SHP77 (cell line): Measurements from ENCODE around the gene NDUFAF8.

Experiments
- DNase-seq, 2 experiments: peaks; one replicate each; lab custom pipeline; 2025; lab: John Stamatoyannopoulos, UW

The NDUFAF8 gene, protein sequence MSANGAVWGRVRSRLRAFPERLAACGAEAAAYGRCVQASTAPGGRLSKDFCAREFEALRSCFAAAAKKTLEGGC

GRCh38 chr17:81238815-81239713 is at the start of gene NDUFAF8, which contains the start of gene TEPSIN:
Gene NDUFAF8, plus strand, starts transcription at chr17:81239318. Its CDS starts 46 bp downstream, at chr17:81239364.
Gene TEPSIN, minus strand, starts transcription at chr17:81239055. Its CDS starts 22 bp downstream, at chr17:81239033.
- peak; percentile 100 for DNase-seq

DNA sequence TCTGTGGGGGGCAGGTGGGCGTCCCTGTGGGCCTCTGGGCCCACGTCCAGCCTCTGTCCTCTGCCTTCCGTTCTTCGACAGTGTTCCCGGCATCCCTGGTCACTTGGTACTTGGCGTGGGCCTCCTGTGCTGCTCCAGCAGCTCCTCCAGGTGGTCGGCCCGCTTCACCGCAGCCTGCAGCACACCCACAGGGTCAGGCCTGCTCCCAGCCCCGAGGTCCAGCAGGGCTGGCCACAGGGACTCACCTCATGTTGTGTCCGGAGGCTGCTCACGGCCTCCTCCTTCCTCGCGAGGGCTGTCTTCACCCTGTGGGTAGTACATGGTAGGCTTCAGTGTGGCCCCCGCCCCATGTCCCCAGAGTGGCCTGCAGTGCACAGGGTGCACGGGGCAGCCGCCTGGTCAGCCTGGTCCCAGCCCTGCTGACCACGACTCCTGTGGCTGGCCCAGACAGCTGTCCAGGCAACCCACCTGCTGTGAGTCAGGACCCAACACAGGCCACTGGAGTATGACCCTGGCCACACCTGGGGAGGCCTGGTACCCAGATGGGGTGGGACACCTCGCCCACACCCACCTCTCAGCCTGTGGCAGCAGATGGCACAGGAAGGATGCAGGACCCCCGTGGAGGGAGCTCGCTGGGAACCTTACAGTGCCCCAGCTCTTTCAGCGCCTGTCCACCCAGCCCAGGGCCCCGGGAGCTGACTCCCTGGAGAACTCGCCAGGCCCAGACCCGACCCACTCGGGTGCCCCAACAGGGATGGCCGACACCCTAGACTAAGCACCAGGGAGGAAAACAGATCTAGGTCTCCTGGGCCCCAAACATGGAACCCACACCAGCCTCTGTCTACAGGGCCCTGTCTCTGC is 49.2 kb upstream of the NDUFAF8 start:
- DNase-seq = no peak

DNA sequence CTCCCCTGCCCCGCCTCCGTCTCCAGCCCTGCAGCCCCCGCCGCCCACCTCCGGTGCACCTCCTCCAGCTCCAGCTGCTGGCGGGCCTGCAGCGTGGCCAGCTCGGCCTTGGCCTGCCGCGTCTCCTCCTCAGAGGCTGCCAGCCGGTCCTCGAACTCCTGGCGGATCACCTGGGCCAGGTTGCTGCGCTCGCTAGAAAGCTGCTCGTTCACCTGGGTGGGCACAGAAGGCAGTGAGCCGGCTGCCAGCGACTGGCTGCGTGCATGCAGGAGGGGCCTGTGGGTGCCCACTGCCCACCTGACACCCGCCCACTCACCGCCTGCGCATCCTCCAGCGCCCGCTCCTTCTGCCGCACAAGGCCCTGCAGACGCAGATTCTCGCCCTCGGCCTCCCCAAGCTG is 48.5 kb upstream of the NDUFAF8 start:
- no peak for DNase-seq

GRCh38 chr17:81191116-81191515 is 48.0 kb upstream of the NDUFAF8 start:
- DNase-seq = no peak

DNA sequence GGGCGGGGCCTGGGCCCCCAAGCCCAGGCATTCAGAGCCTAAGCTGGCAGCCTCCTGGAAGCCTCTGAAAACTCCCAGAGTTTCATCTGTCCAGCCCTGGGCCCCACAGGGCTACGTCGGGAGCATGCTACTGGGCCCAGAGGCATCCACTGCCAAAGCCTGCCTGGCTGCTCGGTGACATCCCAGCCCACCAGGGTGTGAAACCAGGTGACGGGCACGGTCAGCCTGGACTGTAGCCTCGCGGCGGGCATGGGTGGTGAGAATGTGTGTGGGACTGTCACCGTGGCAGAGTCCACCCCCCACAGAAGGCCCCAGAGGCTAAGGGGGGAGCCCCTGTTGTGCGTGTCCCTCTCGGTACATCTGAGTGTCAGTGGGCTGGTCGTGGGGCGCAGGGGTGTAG is 47.5 kb upstream of the NDUFAF8 start:
- no peak for DNase-seq

GRCh38 chr17:81192386-81193050 is 46.6 kb upstream of the NDUFAF8 start:
- DNase-seq = no peak

DNA sequence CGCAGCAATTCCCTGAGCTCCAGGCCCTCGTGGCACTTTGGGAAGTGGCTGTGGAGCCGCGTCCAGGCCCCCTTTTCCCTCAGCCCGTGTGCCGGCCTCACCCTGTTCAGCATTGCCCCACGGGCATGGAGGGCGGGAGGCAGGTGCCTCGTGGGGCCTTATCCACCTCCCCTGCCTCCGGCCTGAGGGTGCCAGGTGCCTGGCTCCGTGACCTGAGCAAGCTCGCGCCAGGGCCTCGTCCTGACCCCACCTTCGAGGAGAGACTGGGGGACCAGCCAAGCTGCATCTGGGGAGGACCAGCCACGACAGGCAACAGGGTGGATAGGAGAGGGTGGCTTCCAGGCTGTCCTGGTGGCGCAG is 46.1 kb upstream of the NDUFAF8 start:
- no peak for DNase-seq

DNA sequence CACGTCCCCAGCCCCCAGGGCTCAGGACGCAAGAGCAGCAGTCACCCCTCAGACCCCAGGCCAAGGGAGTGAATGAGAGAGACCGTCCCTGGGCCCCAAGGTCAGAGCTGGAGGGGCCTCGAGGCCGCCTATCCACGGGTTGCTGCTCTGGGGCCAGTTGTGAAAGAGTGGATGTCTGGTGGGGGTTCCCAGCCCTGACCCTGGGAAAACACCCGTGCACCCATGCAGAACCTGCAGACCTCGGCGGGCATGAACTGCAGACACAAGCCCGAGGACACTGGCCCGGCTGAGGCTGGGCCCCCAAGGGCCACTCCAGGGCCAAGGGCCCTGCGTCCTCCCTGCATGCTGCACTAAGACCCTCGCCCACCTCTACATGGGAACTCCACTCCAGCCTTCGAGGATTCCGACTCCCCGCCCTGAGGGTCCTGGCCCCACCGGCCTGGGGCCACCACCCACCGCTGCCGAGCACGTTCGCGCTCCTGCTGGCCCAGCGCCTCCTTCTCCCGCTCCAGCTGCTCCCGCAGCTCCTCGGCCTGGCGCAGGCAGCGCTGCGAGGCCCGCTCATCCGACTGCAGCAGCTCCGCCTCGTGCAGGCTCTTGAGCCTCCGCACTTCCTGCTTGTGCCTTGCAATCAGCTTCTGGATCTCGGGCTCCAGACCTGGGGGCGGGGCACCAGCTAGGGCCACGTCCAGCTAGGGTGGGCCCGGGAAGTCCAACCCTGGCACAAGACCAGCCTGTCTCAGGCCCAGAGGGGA is 45.5 kb upstream of the NDUFAF8 start:
- DNase-seq = no peak

DNA sequence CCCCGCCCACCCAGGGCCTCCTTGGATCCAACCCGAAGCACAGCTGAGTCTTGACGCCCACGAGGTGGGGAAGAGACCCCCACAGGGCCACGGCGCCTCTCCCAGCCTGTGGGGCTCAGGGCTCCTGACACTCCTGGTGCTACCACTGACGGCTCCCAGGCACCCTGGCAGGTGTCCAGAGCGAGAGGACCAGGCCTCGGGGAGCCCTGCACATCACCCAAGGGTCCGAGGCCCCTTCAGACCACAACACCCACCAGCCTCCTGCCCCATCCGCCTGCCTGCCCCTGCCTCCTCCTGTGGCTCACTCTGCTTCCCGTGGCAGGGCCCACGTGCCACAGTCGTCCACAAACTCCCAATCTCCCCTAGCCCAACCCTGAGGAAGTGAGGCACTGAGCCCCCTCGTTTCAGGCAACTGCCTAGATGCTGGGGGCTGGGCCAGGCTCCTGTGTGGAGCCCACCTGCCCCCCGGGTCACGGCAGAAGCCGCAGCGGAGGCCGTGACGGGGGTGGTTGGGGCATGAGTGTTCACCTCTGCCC is 44.8 kb upstream of the NDUFAF8 start:
- no peak for DNase-seq

- DNase-seq = no peak
These were observed 43.9 kb upstream of the NDUFAF8 start for GRCh38 chr17:81194941-81195901.

- no peak for DNase-seq
These were observed 43.1 kb upstream of the NDUFAF8 start for GRCh38 chr17:81195941-81196495.

GRCh38 chr17:81196505-81197408 is 42.4 kb upstream of the NDUFAF8 start:
- no peak for DNase-seq

DNA sequence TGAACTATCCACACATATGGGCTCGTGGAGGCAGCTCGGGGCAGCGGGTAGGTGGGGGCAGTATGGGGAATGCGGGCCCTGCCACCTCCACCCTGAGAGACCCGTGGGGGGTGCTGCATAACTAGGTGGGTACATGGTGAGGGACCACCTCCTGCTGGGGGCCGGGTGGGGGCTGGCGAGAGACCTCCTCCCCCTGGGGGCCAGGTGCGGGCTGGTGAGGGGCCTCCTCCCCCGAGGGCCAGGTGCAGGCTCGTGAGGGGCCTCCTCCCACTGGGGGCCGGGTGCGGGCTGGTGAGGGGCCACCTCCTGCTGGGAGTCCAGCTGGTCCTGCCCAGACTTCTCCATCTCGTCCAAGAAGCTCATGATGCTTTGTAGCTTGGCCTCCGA is 41.7 kb upstream of the NDUFAF8 start:
- DNase-seq = no peak

DNA sequence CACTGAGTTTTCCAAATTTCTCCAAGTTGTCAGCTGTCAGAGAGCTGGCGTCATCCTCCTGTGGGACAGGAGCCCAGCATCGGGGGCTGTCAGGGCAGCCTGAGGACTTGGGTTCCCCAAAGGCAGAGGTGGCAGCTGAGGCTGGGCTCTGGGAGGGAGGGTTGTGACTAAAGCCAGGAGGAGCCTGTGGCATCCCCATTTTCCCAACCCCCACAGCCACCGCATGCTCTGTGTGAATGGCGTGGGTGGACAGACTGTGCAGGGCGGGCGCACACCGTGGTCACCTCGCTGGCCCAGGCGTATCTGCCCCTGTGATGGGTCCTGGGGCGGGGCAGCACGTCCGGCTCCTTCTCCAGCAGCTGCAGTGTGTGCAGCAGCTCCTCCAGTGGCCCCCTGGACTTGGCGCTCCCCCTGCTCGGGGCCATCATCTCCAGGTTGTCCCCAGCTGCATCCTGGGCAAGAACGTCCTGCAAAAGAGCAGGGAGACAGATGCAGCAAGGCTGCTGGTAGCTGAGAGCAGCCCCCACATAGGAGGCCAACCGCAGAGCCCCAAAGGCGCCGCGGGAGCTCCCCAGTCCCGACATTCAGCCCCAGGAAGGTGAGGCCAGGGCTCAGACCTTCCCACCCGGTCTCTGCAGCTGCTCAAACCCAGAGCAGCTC is 41.2 kb upstream of the NDUFAF8 start:
- no peak for DNase-seq

DNA sequence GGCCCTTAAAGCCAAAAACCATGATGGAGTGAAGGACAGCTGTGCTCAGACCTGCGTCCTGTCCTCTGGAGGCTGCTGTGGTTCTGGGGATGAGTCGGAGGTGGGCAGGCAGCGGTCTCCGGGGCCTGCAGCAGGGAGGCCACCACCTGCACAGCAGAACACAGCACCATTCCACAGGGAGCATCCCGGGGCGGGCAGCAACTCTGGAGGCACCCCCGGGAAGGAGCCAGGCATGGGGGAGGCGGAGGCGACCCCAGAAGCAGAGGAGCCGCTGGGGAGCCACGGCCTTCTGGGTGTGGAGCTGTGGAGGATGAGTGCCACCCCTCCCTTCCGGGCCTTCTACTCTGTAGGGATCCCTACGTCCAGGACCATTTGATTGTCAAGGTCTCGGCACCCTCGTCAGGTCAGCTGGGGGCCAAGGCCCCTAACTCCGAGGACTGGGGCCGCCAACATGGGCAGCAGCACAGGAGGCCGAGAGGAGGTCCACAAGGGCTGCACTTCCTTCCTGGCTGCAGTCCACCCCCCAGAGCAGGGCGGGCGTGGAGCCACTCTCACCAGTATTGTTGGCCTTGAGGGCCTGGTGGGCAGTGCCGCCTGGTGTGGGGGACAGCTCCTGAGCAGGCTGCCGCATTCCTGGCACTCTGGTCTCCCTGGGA is 40.2 kb upstream of the NDUFAF8 start:
- no peak for DNase-seq

DNA sequence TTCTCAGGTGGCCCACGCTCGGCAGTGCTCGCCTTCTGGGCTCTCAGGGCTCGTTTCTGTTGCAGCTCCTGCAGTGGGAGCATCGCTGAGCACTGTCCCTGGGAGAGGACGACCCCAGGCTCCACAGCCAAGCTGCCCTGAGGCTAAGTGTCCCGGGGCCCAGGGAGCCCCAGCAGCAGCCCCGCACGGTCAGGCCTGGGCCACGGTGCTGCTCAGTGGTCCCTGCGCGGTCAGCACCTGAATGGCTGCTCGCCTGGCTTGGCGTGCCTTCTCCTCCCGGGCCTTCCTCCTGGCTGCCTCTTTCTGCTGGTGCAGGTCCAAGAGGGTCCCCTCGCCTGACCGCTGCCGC is 39.7 kb upstream of the NDUFAF8 start:
- no peak for DNase-seq

- DNase-seq = no peak
These were observed 38.9 kb upstream of the NDUFAF8 start for GRCh38 chr17:81200201-81200600.
